GM12864 (cell line): ENCODE results near the gene TARS3.

Experiments
- DNase-seq: peaks from one replicate; pipeline ENCODE4 v3.0.0-alpha.2; 2011; ENCODE audit warnings: low read depth
- H3K4me3 ChIP-seq: 2 replicates; pipeline ENCODE4 v1.5.1; 2011; ENCODE audit warnings: mild to moderate bottlenecking, low read depth, low read length, control low read depth
- CTCF ChIP-seq: IDR thresholded peaks from 2 replicates; pipeline ENCODE4 v1.5.1; 2011; ENCODE audit warnings: low read depth, mild to moderate bottlenecking, moderate library complexity, low read length, control low read depth, inconsistent platforms; ENCODE audit errors: missing control alignments

The TARS3 gene

GRCh38 chr15:101618076-101618475 is 106.2 kb downstream of the TARS3 start:
- TF ChIP-seq CTCF, result no peak
- no peak for DNase-seq
- H3K4me3 ChIP-seq, result no peak overlapping the region

- TF ChIP-seq CTCF, result no peak
- no peak overlapping the region for H3K4me3 ChIP-seq
- DNase-seq, result no peak
Observed at GRCh38 chr15:101617390-101617965, 106.8 kb downstream of the TARS3 start.

- no peak for TF ChIP-seq CTCF
- no peak overlapping the region for H3K4me3 ChIP-seq
- no peak for DNase-seq
Observed at GRCh38 chr15:101615986-101616848, 108.1 kb downstream of the TARS3 start.

- no peak for DNase-seq
- H3K4me3 ChIP-seq, result no peak overlapping the region
- TF ChIP-seq CTCF, result no peak
Observed at GRCh38 chr15:101615414-101615985, 108.8 kb downstream of the TARS3 start.

- TF ChIP-seq CTCF, result no peak
Observed at GRCh38 chr15:101614761-101615160, 109.5 kb downstream of the TARS3 start.

GRCh38 chr15:101614001-101614585 is 110.2 kb downstream of the TARS3 start:
- no peak for DNase-seq
- H3K4me3 ChIP-seq, result no peak overlapping the region

More at GRCh38 chr15:101614761-101615160, 109.5 kb downstream of the TARS3 start:
- no peak overlapping the region for H3K4me3 ChIP-seq
- no peak for DNase-seq

More at GRCh38 chr15:101614001-101614585, 110.2 kb downstream of the TARS3 start:
- TF ChIP-seq CTCF, result no peak
